GM12878 (cell line): ENCODE measurements around the gene PGR.

Experiments
- CEBPZ ChIP-seq: fragments of 150-350 bp; IDR thresholded peaks from 2 replicates; pipeline ENCODE4 v1.6.1; 2016; ENCODE audit warnings: low read depth, low read length
- FOS ChIP-seq: IDR thresholded peaks from 3 replicates; pipeline ENCODE4 v1.6.1; 2011; ENCODE audit warnings: borderline replicate concordance; ENCODE audit not compliant: insufficient read length; ENCODE audit errors: extremely low read depth
- HDAC2 ChIP-seq: fragments of 200-600 bp; sonication (generic); IDR thresholded peaks from 2 replicates; pipeline ENCODE4 v1.6.1; 2017
- SMARCA5 ChIP-seq: fragments of 450-650 bp; IDR thresholded peaks from 2 replicates; pipeline ENCODE4 v1.6.1; 2017; ENCODE audit warnings: mild to moderate bottlenecking
- TF ChIP-seq, protein P1 (sequence below), 3 experiments: IDR thresholded peaks in 2 of 3; conservative IDR thresholded peaks in 1 of 3; 2 replicates each; pipeline ENCODE4 v1.5.1; 2011; ENCODE audit warnings: low read depth in 3 of 3, low read length in 3 of 3, mild to moderate bottlenecking in 3 of 3, control low read depth in 2 of 3, moderate library complexity in 2 of 3, inconsistent platforms in 1 of 3, mixed read lengths in 1 of 3; ENCODE audit not compliant: control insufficient read depth in 2 of 3, insufficient read depth in 1 of 3; ENCODE audit errors: extremely low read depth in 1 of 3

DNA sequence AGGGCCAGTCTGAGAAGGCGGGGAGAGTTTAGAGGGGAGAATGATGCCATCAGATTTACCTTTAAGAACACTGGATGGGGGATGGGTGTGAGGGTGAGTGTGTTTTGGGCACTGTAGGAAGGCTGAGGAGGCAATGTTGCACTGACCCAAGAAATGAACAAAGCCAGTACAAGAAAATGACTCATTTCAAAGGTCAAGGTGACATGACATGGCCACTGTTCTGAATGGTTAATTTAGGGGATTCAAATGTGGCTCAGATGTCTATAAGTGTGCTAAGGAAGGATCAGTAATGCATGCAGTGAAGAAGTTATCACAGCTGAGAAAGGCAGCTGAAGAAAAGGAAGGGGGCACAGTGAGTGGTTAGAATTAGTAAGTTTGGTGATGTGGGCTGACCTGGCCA, 129.9 kb downstream of the PGR start:
- TF ChIP-seq CEBPZ (no peak), HDAC2 (no peak), FOS (no peak), SMARCA5 (no peak)
- TF ChIP-seq, protein P1, sequence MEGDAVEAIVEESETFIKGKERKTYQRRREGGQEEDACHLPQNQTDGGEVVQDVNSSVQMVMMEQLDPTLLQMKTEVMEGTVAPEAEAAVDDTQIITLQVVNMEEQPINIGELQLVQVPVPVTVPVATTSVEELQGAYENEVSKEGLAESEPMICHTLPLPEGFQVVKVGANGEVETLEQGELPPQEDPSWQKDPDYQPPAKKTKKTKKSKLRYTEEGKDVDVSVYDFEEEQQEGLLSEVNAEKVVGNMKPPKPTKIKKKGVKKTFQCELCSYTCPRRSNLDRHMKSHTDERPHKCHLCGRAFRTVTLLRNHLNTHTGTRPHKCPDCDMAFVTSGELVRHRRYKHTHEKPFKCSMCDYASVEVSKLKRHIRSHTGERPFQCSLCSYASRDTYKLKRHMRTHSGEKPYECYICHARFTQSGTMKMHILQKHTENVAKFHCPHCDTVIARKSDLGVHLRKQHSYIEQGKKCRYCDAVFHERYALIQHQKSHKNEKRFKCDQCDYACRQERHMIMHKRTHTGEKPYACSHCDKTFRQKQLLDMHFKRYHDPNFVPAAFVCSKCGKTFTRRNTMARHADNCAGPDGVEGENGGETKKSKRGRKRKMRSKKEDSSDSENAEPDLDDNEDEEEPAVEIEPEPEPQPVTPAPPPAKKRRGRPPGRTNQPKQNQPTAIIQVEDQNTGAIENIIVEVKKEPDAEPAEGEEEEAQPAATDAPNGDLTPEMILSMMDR (IDR thresholded peaks at IDR 0.05 in 2 of 3, conservative IDR thresholded peaks at IDR 0.05 in 1 of 3; ENCODE audit: control insufficient read depth in 2 of 3, extremely low read depth in 1 of 3, insufficient read depth in 1 of 3, low read depth in 3 of 3, low read length in 3 of 3), result no peak
